ENCODE measurements around the gene FARS2. TPM values are rescaled to one million over a fixed set of nuclear protein-coding genes. Genes with fewer than 3 reads are reported as not detected.

The FARS2 gene
- total RNA-seq, 4 donors from 2014 or later = 2.6 to 21.9 (median 15.0) TPM

GRCh38 chr6:5637714-5638113 lies 376.4 kb downstream of the FARS2 start:
- intact Hi-C loops (cut with DNase I; ENCODE audit: low total_unique reads) (no loop called here), in situ Hi-C loops (cut with MboI; ENCODE audit: low pct_ligation_motif_present in 1 of 4, low pct_unique_long_range_greater_than_20kb in 1 of 4, low sequenced_read_pairs in 3 of 4) (no loop called here)
- 81 to 90% methylated on average over 2 to 5 of the region's 5 CpGs for WGBS, 2 donors (ENCODE audit: low coverage in 1 of 2)
- H3K27me3 ChIP-seq = no peaks in the 10 kb centered on the region
- H3K9me3 ChIP-seq = peaks cover 7 to 8% of the 10 kb centered on the region in 2 donors
- H3K4me3 ChIP-seq = no peak overlapping the region
- no peaks in the 10 kb centered on the region for H3K36me3 ChIP-seq
- no peaks in the 10 kb centered on the region for H3K4me1 ChIP-seq
- TF ChIP-seq EP300 (IDR thresholded peaks at IDR 0.05; ENCODE audit: low read depth) (no peak), POLR2AphosphoS5 (IDR thresholded peaks at IDR 0.05) (no peak), POLR2A (IDR thresholded peaks at IDR 0.05) (no peak)
- DNase-seq = no peak
- H3K27ac ChIP-seq = no peak overlapping the region

- Histone ChIP-seq H3K27ac (no peak overlapping the region), H3K27me3 (no peaks in the 10 kb centered on the region), H3K4me3 (no peak overlapping the region), H3K4me1 (no peaks in the 10 kb centered on the region), H3K9me3 (peaks cover 7 to 8% of the 10 kb centered on the region in 2 donors), H3K36me3 (no peaks in the 10 kb centered on the region)
- WGBS, 2 donors (ENCODE audit: low coverage in 1 of 2) = 94 to 100% methylated on average over 1 to 8 of the region's 8 CpGs
- in situ Hi-C loops (cut with MboI; ENCODE audit: low pct_ligation_motif_present in 1 of 4, low pct_unique_long_range_greater_than_20kb in 1 of 4, low sequenced_read_pairs in 3 of 4) (no loop called here), intact Hi-C loops (cut with DNase I; ENCODE audit: low total_unique reads) (no loop called here)
- TF ChIP-seq POLR2A (IDR thresholded peaks at IDR 0.05) (no peak), CTCF (IDR thresholded peaks at IDR 0.05) (no peak), EP300 (IDR thresholded peaks at IDR 0.05; ENCODE audit: low read depth) (no peak), POLR2AphosphoS5 (IDR thresholded peaks at IDR 0.05) (no peak)
- no peak for DNase-seq
These were observed 377.4 kb downstream of the FARS2 start for GRCh38 chr6:5638666-5639065.

GRCh38 chr6:5639193-5639592 lies 377.9 kb downstream of the FARS2 start:
- no peaks in the 10 kb centered on the region for H3K27me3 ChIP-seq
- DNase-seq = no peak
- H3K4me3 ChIP-seq = no peak overlapping the region
- H3K27ac ChIP-seq = no peak overlapping the region
- intact Hi-C loops (cut with DNase I; ENCODE audit: low total_unique reads) = no loop called here
- H3K36me3 ChIP-seq = no peaks in the 10 kb centered on the region
- H3K9me3 ChIP-seq = peaks cover 7 to 8% of the 10 kb centered on the region in 2 donors
- no peaks in the 10 kb centered on the region for H3K4me1 ChIP-seq
- TF ChIP-seq EP300 (IDR thresholded peaks at IDR 0.05; ENCODE audit: low read depth) (no peak), POLR2A (IDR thresholded peaks at IDR 0.05) (no peak), POLR2AphosphoS5 (IDR thresholded peaks at IDR 0.05) (no peak), CTCF (IDR thresholded peaks at IDR 0.05) (no peak)
- in situ Hi-C loops (cut with MboI; ENCODE audit: low pct_ligation_motif_present in 1 of 4, low pct_unique_long_range_greater_than_20kb in 1 of 4, low sequenced_read_pairs in 3 of 4) = no loop called here
- 91 to 100% methylated on average over 2 of the region's 2 CpGs for WGBS, 2 donors (ENCODE audit: low coverage in 1 of 2)

- TF ChIP-seq POLR2AphosphoS5 (IDR thresholded peaks at IDR 0.05) = no peak
- no peak for TF ChIP-seq CTCF (IDR thresholded peaks at IDR 0.05)
- no peak for TF ChIP-seq EP300 (IDR thresholded peaks at IDR 0.05; ENCODE audit: low read depth)
- no peak for TF ChIP-seq POLR2A (IDR thresholded peaks at IDR 0.05)
- in situ Hi-C loops (cut with MboI; ENCODE audit: low pct_ligation_motif_present in 1 of 4, low pct_unique_long_range_greater_than_20kb in 1 of 4, low sequenced_read_pairs in 3 of 4) = no loop called here
- Histone ChIP-seq H3K27ac (no peak overlapping the region), H3K4me1 (no peaks in the 10 kb centered on the region), H3K9me3 (peaks cover 7 to 8% of the 10 kb centered on the region in 2 donors), H3K4me3 (no peak overlapping the region), H3K27me3 (no peaks in the 10 kb centered on the region), H3K36me3 (no peaks in the 10 kb centered on the region)
- 96 to 100% methylated on average over 4 of the region's 4 CpGs for WGBS, 2 donors (ENCODE audit: low coverage in 1 of 2)
- intact Hi-C loops (cut with DNase I; ENCODE audit: low total_unique reads) = no loop called here
- no peak for DNase-seq
These were observed 379.3 kb downstream of the FARS2 start for GRCh38 chr6:5640614-5641013.

Measured in transverse colon (tissue), 4 donors.